ENCODE measurements around the gene FZD10.

Gene FZD10

GRCh38 chr12:130132831-130133511 lies 29.3 kb upstream of the FZD10 start:
- Histone ChIP-seq H3K4me1 (ENCODE audit: control insufficient read depth, insufficient read depth, low read length) (peaks cover 5% of the 10 kb centered on the region), H3K36me3 (ENCODE audit: control insufficient read depth, insufficient read depth, low read length, severe bottlenecking) (no peaks in the 10 kb centered on the region), H3K4me3 (ENCODE audit: low read length) (no peak overlapping the region), H3K9me3 (ENCODE audit: control insufficient read depth, low read length) (no peaks in the 10 kb centered on the region), H3K27me3 (replicated peaks; ENCODE audit: control insufficient read depth, insufficient read depth, low read length) (peaks cover 61% of the 10 kb centered on the region), H3K9ac (ENCODE audit: low read length) (no peak overlapping the region)
- DNase-seq (ENCODE audit: low read depth) = no peak

- Histone ChIP-seq H3K36me3 (ENCODE audit: control insufficient read depth, insufficient read depth, low read length, severe bottlenecking) (no peaks in the 10 kb centered on the region), H3K27me3 (replicated peaks; ENCODE audit: control insufficient read depth, insufficient read depth, low read length) (peaks cover 63% of the 10 kb centered on the region), H3K9me3 (ENCODE audit: control insufficient read depth, low read length) (no peaks in the 10 kb centered on the region), H3K4me1 (ENCODE audit: control insufficient read depth, insufficient read depth, low read length) (no peaks in the 10 kb centered on the region), H3K4me3 (ENCODE audit: low read length) (no peak overlapping the region), H3K9ac (ENCODE audit: low read length) (no peak overlapping the region)
- DNase-seq (ENCODE audit: low read depth) = no peak
Measured at GRCh38 chr12:130133851-130134562, 28.3 kb upstream of the FZD10 start.

- Histone ChIP-seq H3K9ac (ENCODE audit: low read length) (no peak overlapping the region), H3K9me3 (ENCODE audit: control insufficient read depth, low read length) (no peaks in the 10 kb centered on the region), H3K4me3 (ENCODE audit: low read length) (no peak overlapping the region), H3K27me3 (replicated peaks; ENCODE audit: control insufficient read depth, insufficient read depth, low read length) (peaks cover 63% of the 10 kb centered on the region), H3K4me1 (ENCODE audit: control insufficient read depth, insufficient read depth, low read length) (no peaks in the 10 kb centered on the region), H3K36me3 (ENCODE audit: control insufficient read depth, insufficient read depth, low read length, severe bottlenecking) (no peaks in the 10 kb centered on the region)
- no peak for DNase-seq (ENCODE audit: low read depth)
Measured at GRCh38 chr12:130134563-130134915, 27.7 kb upstream of the FZD10 start.

- no peaks in the 10 kb centered on the region for H3K36me3 ChIP-seq (ENCODE audit: control insufficient read depth, insufficient read depth, low read length, severe bottlenecking)
- DNase-seq (ENCODE audit: low read depth) = no peak
- no peak overlapping the region for H3K9ac ChIP-seq (ENCODE audit: low read length)
- H3K27me3 ChIP-seq (replicated peaks; ENCODE audit: control insufficient read depth, insufficient read depth, low read length) = peaks cover 54% of the 10 kb centered on the region
- no peaks in the 10 kb centered on the region for H3K4me1 ChIP-seq (ENCODE audit: control insufficient read depth, insufficient read depth, low read length)
- no peak overlapping the region for H3K4me3 ChIP-seq (ENCODE audit: low read length)
- H3K9me3 ChIP-seq (ENCODE audit: control insufficient read depth, low read length) = no peaks in the 10 kb centered on the region
Measured at GRCh38 chr12:130136509-130137039, 25.7 kb upstream of the FZD10 start.

- H3K9me3 ChIP-seq (ENCODE audit: control insufficient read depth, low read length) = no peaks in the 10 kb centered on the region
- no peaks in the 10 kb centered on the region for H3K4me1 ChIP-seq (ENCODE audit: control insufficient read depth, insufficient read depth, low read length)
- H3K27me3 ChIP-seq (replicated peaks; ENCODE audit: control insufficient read depth, insufficient read depth, low read length) = peaks cover 56% of the 10 kb centered on the region
- no peak overlapping the region for H3K4me3 ChIP-seq (ENCODE audit: low read length)
- H3K36me3 ChIP-seq (ENCODE audit: control insufficient read depth, insufficient read depth, low read length, severe bottlenecking) = no peaks in the 10 kb centered on the region
- no peak for DNase-seq (ENCODE audit: low read depth)
- no peak overlapping the region for H3K9ac ChIP-seq (ENCODE audit: low read length)
Measured at GRCh38 chr12:130137040-130138018, 24.9 kb upstream of the FZD10 start.

- peaks cover 46% of the 10 kb centered on the region for H3K27me3 ChIP-seq (replicated peaks; ENCODE audit: control insufficient read depth, insufficient read depth, low read length)
- DNase-seq (ENCODE audit: low read depth) = no peak
Measured at GRCh38 chr12:130138478-130138877, 23.8 kb upstream of the FZD10 start.

GRCh38 chr12:130139567-130140421 lies 22.5 kb upstream of the FZD10 start:
- peaks cover 35% of the 10 kb centered on the region for H3K27me3 ChIP-seq (replicated peaks; ENCODE audit: control insufficient read depth, insufficient read depth, low read length)
- no peaks in the 10 kb centered on the region for H3K4me1 ChIP-seq (ENCODE audit: control insufficient read depth, insufficient read depth, low read length)
- DNase-seq (ENCODE audit: low read depth) = no peak
- H3K9ac ChIP-seq (ENCODE audit: low read length) = no peak overlapping the region
- no peak overlapping the region for H3K4me3 ChIP-seq (ENCODE audit: low read length)
- H3K36me3 ChIP-seq (ENCODE audit: control insufficient read depth, insufficient read depth, low read length, severe bottlenecking) = no peaks in the 10 kb centered on the region
- no peaks in the 10 kb centered on the region for H3K9me3 ChIP-seq (ENCODE audit: control insufficient read depth, low read length)

More at GRCh38 chr12:130138478-130138877, 23.8 kb upstream of the FZD10 start:
- no peaks in the 10 kb centered on the region for H3K4me1 ChIP-seq (ENCODE audit: control insufficient read depth, insufficient read depth, low read length)
- H3K4me3 ChIP-seq (ENCODE audit: low read length) = no peak overlapping the region
- no peaks in the 10 kb centered on the region for H3K36me3 ChIP-seq (ENCODE audit: control insufficient read depth, insufficient read depth, low read length, severe bottlenecking)
- H3K9ac ChIP-seq (ENCODE audit: low read length) = no peak overlapping the region
- no peaks in the 10 kb centered on the region for H3K9me3 ChIP-seq (ENCODE audit: control insufficient read depth, low read length)

- Histone ChIP-seq H3K27me3 (replicated peaks; ENCODE audit: control insufficient read depth, insufficient read depth, low read length) (peaks cover 40% of the 10 kb centered on the region), H3K4me3 (ENCODE audit: low read length) (no peak overlapping the region), H3K4me1 (ENCODE audit: control insufficient read depth, insufficient read depth, low read length) (no peaks in the 10 kb centered on the region), H3K9ac (ENCODE audit: low read length) (no peak overlapping the region), H3K9me3 (ENCODE audit: control insufficient read depth, low read length) (no peaks in the 10 kb centered on the region), H3K36me3 (ENCODE audit: control insufficient read depth, insufficient read depth, low read length, severe bottlenecking) (no peaks in the 10 kb centered on the region)
- no peak for DNase-seq (ENCODE audit: low read depth)
Measured at GRCh38 chr12:130141105-130141504, 21.2 kb upstream of the FZD10 start.

GRCh38 chr12:130141901-130142683 lies 20.2 kb upstream of the FZD10 start:
- Histone ChIP-seq H3K4me3 (ENCODE audit: low read length) (no peak overlapping the region), H3K4me1 (ENCODE audit: control insufficient read depth, insufficient read depth, low read length) (no peaks in the 10 kb centered on the region), H3K36me3 (ENCODE audit: control insufficient read depth, insufficient read depth, low read length, severe bottlenecking) (no peaks in the 10 kb centered on the region), H3K27me3 (replicated peaks; ENCODE audit: control insufficient read depth, insufficient read depth, low read length) (peaks cover 30% of the 10 kb centered on the region), H3K9ac (ENCODE audit: low read length) (no peak overlapping the region), H3K9me3 (ENCODE audit: control insufficient read depth, low read length) (no peaks in the 10 kb centered on the region)
- no peak for DNase-seq (ENCODE audit: low read depth)

GRCh38 chr12:130142736-130143135 lies 19.5 kb upstream of the FZD10 start:
- H3K36me3 ChIP-seq (ENCODE audit: control insufficient read depth, insufficient read depth, low read length, severe bottlenecking) = no peaks in the 10 kb centered on the region
- no peaks in the 10 kb centered on the region for H3K9me3 ChIP-seq (ENCODE audit: control insufficient read depth, low read length)
- no peak overlapping the region for H3K9ac ChIP-seq (ENCODE audit: low read length)
- H3K27me3 ChIP-seq (replicated peaks; ENCODE audit: control insufficient read depth, insufficient read depth, low read length) = peaks cover 25% of the 10 kb centered on the region
- H3K4me3 ChIP-seq (ENCODE audit: low read length) = no peak overlapping the region
- DNase-seq (ENCODE audit: low read depth) = no peak
- H3K4me1 ChIP-seq (ENCODE audit: control insufficient read depth, insufficient read depth, low read length) = no peaks in the 10 kb centered on the region
